Astrocyte (in vitro differentiated cells and primary cell): ENCODE results near the gene LHX1.

Experiments
- EZH2 ChIP-seq: IDR thresholded peaks from 2 replicates; pipeline ENCODE4 v1.6.1; 2012; ENCODE audit warnings: mild to moderate bottlenecking, low read length, inconsistent platforms; ENCODE audit not compliant: insufficient read depth
- TF ChIP-seq, protein P1 (sequence below): IDR thresholded peaks from 2 replicates; pipeline ENCODE4 v1.5.1; 2011; ENCODE audit warnings: low read depth, mild to moderate bottlenecking, inconsistent platforms, low read length, moderate library complexity; ENCODE audit not compliant: insufficient read depth

DNA sequence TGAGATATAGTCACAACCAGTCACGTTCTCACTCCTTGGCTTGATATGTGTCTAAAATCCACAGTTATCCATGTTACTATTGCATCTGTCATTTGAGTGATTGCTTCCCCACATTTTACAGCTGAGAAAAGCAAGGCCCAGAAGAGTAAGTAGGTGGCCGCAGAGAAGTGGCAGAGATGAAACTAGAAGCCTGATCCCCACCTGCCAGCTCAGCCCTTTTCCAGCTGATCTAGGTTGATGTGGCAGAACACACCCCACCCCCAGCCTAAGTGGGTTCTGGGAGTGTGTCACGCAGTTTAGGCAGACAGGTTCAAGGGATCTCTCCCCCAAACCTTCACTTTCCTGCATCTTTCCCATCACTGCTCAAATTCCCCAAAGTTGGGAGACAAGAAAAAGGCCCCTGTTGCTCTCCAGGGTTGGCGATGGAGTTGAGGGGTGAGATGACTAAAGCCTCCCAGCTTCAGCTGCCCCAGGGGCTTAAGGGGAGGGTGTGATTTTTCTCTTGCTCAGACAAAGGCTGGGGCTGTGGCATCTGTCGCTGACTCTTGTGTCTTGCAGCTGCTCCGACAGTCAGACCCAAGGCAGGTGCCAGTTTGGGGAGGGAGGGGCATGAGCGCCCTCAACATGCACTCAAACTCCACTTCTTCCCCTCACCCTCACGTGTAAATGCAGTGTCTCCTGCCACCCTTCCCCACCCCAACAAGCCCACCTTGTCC, 48.9 kb upstream of the LHX1 start:
- TF ChIP-seq, protein P1, sequence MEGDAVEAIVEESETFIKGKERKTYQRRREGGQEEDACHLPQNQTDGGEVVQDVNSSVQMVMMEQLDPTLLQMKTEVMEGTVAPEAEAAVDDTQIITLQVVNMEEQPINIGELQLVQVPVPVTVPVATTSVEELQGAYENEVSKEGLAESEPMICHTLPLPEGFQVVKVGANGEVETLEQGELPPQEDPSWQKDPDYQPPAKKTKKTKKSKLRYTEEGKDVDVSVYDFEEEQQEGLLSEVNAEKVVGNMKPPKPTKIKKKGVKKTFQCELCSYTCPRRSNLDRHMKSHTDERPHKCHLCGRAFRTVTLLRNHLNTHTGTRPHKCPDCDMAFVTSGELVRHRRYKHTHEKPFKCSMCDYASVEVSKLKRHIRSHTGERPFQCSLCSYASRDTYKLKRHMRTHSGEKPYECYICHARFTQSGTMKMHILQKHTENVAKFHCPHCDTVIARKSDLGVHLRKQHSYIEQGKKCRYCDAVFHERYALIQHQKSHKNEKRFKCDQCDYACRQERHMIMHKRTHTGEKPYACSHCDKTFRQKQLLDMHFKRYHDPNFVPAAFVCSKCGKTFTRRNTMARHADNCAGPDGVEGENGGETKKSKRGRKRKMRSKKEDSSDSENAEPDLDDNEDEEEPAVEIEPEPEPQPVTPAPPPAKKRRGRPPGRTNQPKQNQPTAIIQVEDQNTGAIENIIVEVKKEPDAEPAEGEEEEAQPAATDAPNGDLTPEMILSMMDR, result no peak
- TF ChIP-seq EZH2, result no peak
